IPS-20b (cell line): ENCODE measurements around the gene EP300.
A peak's percentile ranks its signal among the peaks of the same experiment; 100 is the strongest.

Experiments
- H3K27ac ChIP-seq: one replicate; pipeline ENCODE4 v1.5.1; 2013; ENCODE audit warnings: low read length
- H3K27me3 ChIP-seq: 2 replicates; pipeline ENCODE4 v1.6.1; 2013; ENCODE audit warnings: mild to moderate bottlenecking, low read length, inconsistent platforms; ENCODE audit not compliant: insufficient read depth
- H3K36me3 ChIP-seq: 2 replicates; pipeline ENCODE4 v1.6.1; 2013; ENCODE audit warnings: low read depth, mild to moderate bottlenecking, inconsistent platforms, low read length, moderate library complexity; ENCODE audit not compliant: insufficient read depth
- H3K4me1 ChIP-seq: 2 replicates; pipeline ENCODE4 v1.6.1; 2013; ENCODE audit warnings: mild to moderate bottlenecking, control low read depth, inconsistent platforms, low read length, moderate library complexity; ENCODE audit not compliant: insufficient read depth
- H3K4me3 ChIP-seq: 2 replicates; pipeline ENCODE4 v1.5.1; 2013; ENCODE audit warnings: mild to moderate bottlenecking, low read length, inconsistent platforms
- H3K9ac ChIP-seq: 2 replicates; pipeline ENCODE4 v1.6.1; 2013; ENCODE audit warnings: low read depth, mild to moderate bottlenecking, inconsistent platforms, low read length, moderate library complexity
- H3K9me3 ChIP-seq: 2 replicates; pipeline ENCODE4 v1.6.1; 2013; ENCODE audit warnings: mild to moderate bottlenecking, low read depth, low read length, inconsistent platforms; ENCODE audit not compliant: insufficient read depth

The EP300 gene

DNA sequence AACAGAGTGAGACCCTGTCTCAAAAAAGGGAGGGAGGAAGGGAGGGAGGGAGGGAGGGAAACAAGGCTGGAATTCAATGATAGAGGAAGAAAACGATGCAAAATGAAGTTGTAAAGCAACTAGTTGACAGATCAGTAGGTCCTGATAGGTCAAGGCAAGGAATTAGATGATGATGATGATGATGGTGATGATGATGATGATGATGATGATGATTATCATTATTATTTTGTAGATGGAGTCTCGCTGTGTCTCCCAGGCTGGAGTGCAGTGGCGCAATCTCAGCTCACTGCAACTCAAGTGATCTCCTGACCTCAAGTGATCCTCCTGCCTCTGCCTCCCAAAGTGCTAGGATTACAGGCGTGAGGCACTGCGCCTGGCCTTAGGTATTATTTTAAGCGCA is 101.4 kb downstream of the EP300 start:
- Histone ChIP-seq H3K27ac (no peak overlapping the region), H3K36me3 (no peaks in the 10 kb centered on the region), H3K27me3 (peaks cover 27% of the 10 kb centered on the region), H3K9me3 (no peaks in the 10 kb centered on the region), H3K4me3 (no peak overlapping the region), H3K4me1 (no peaks in the 10 kb centered on the region; the same call in 1 of the 2 replicates), H3K9ac (no peak overlapping the region)

DNA sequence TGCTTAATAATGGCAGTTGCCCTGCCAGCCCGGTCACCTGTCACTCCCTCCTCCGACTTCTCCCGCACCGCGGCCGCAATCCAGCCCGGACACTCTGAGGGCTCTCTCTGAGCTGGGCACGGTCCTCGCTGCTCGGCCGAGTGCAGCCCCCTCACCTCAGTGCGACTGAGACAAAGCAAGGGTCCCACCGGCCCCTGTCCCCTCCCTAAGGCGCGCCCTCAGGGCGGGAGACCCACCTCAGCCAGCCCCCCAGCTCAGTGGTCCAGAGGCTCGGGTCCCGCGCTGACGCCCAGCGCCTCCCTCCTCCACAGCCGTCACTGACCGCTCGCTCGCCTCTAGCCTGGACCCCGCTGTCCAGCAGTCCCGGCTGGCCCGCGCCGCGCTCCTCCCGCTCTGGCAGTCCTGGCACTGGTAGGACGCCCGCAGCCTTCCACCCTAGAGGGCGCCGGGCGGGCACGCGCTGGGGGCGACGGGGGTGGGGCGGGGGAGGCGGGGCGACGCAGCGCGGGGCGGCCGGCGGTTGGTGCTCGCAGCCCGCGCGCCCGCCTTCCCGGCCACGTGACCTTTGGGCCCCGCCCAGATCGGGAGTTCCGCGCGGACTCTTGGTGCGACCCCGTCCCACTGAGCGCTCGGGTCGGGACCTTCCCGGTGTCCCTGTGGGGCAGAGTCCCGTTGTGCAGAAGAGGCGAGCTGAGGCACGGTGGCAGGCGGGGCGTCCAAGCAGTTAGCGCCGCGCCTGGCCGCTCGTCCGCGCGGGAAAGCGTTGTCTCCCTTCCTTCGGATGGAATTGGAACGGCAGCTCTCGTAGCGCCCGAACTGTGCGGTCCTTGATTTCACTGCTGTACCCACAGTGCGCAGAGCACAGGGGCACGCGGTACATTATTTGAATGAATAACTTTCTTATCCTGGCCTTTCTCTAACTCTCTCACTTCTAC is 104.9 kb downstream of the EP300 start:
- no peak overlapping the region; the same call in 1 of the 2 replicates for H3K9ac ChIP-seq
- peak overlapping the region; percentile 79 for H3K4me3 ChIP-seq
- no peaks in the 10 kb centered on the region; the same call in 1 of the 2 replicates for H3K4me1 ChIP-seq
- no peaks in the 10 kb centered on the region for H3K9me3 ChIP-seq
- no peaks in the 10 kb centered on the region for H3K36me3 ChIP-seq
- H3K27me3 ChIP-seq: peaks cover 46% of the 10 kb centered on the region
- H3K27ac ChIP-seq: no peak overlapping the region

DNA sequence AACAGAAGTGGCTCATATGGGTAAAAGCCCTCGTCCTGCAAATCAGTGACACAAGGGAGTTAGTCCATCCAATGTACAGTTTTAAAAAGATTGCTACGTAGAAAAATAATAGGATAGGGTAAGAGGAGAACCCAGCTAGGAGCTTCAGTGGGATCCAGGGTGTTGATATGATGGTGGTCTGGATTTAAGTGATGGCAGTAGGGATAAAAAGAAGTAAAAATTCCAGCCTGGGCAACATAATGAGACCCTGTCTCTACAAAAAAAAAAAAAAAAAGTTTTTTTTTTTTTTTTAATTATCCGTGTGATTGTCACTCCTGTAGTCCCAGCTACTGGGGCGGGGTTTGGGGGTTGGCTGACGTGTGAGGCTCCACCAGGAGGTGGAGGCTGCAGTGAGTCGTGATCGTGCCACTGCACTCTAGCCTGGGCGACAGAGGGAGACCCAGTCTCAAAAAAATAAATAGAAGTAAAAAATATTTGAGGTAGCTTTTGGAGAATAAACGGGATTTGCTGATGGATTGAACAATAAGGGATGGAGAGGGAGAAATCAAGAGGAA is 105.7 kb downstream of the EP300 start:
- no peaks in the 10 kb centered on the region for H3K36me3 ChIP-seq
- peaks cover 46% of the 10 kb centered on the region for H3K27me3 ChIP-seq
- no peak overlapping the region for H3K27ac ChIP-seq
- no peaks in the 10 kb centered on the region; the same call in 1 of the 2 replicates for H3K4me1 ChIP-seq
- peak overlapping the region; percentile 79 for H3K4me3 ChIP-seq
- H3K9ac ChIP-seq: no peak overlapping the region
- no peaks in the 10 kb centered on the region for H3K9me3 ChIP-seq

DNA sequence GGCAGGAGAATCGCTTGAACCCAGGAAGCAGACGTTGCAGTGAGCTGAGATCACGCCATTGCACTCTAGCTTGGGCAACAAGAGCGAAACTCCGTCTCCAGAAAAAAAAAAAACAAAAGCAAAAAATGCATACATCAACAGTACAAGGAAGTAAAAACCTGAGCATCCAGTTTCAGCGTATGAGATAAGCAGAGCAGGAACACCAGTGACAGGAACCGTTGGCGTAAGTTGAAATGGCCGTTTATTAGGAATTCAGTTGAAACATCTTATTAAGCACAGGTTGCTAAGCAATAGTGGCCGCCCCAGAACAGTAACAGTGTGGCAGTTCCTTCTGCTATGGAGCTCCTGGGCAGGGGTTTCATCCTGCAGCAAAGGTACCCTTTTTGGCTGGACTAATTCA is 108.7 kb downstream of the EP300 start:
- H3K27ac ChIP-seq: no peak overlapping the region
- no peak overlapping the region for H3K4me3 ChIP-seq
- H3K27me3 ChIP-seq: peaks cover 43% of the 10 kb centered on the region
- no peaks in the 10 kb centered on the region for H3K9me3 ChIP-seq
- H3K36me3 ChIP-seq: no peaks in the 10 kb centered on the region
- H3K4me1 ChIP-seq: peaks cover 2% of the 10 kb centered on the region; the same call in 1 of the 2 replicates
- no peak overlapping the region for H3K9ac ChIP-seq

DNA sequence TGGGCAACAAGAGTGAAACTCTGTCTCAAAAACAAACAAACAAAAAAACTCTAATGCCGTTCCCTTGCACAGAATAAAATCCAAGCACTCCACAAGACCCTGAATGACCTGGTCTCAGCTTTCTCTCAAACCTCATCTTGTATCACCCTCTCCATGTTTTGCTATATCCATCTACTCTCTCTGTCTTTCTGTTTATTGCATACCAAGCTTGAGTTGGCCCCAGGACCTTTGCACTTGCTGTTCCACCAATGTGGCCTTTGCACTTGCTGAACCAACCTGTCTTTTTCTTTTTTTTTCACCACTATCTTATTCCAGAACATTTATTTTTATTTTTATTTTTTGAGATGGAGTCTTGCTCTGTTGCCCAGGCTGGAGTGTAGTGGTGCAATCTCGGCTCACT is 110.7 kb downstream of the EP300 start:
- Histone ChIP-seq H3K27me3 (peaks cover 26% of the 10 kb centered on the region), H3K36me3 (no peaks in the 10 kb centered on the region), H3K9ac (no peak overlapping the region), H3K27ac (no peak overlapping the region), H3K4me1 (peaks cover 2% of the 10 kb centered on the region; the same call in 1 of the 2 replicates), H3K9me3 (no peaks in the 10 kb centered on the region), H3K4me3 (no peak overlapping the region)

DNA sequence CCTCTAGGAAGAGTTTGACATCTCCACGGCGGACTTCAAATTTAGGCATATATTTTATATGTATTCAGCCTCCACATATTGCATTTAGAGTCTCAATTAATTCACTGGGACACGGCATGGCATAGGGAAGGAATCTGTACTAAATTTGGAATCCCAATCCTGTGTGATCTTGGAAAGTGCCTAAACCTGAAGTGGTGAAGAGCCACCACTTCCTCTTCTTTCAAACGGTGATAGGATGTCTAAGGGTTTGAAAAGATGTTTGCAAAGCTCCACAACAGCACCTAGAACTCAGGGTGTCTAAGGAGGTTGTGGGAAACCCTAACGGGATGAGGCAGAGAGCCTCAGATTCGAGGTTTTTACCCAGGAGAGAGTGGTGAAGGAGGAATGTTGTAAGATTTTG is 111.7 kb downstream of the EP300 start:
- H3K27ac ChIP-seq: no peak overlapping the region
- H3K27me3 ChIP-seq: peaks cover 17% of the 10 kb centered on the region
- H3K4me3 ChIP-seq: no peak overlapping the region
- H3K9ac ChIP-seq: no peak overlapping the region
- H3K36me3 ChIP-seq: no peaks in the 10 kb centered on the region
- H3K4me1 ChIP-seq: 0 out of 2 replicates have a peak, but pooled peaks cover 2% of the 10 kb centered on the region
- H3K9me3 ChIP-seq: no peaks in the 10 kb centered on the region

- peak within 1 kb of the TSS; percentile 83 for H3K27ac ChIP-seq
- peaks cover 8% of the 10 kb centered on the region for H3K36me3 ChIP-seq
- H3K4me1 ChIP-seq: 0 out of 2 replicates have a peak, but pooled peaks cover 2% of the 10 kb centered on the region
- peaks cover 5% of the 10 kb centered on the region for H3K27me3 ChIP-seq
- H3K9ac ChIP-seq: peak within 1 kb of the TSS; percentile 95
- peak within 1 kb of the TSS; percentile 84 for H3K4me3 ChIP-seq
- no peaks in the 10 kb centered on the region for H3K9me3 ChIP-seq
These were observed 112.9 kb downstream of the EP300 start, which contains the start of gene L3MBTL2 for GRCh38 chr22:41204992-41205900. L3MBTL2 (plus strand) TSS chr22:41205312; CDS start chr22:41205363, 51 bp downstream.

GRCh38 chr22:41206719-41207118 is 114.3 kb downstream of the EP300 start:
- no peak overlapping the region for H3K27ac ChIP-seq
- H3K4me3 ChIP-seq: no peak overlapping the region

GRCh38 chr22:41215409-41215808 is 123.0 kb downstream of the EP300 start:
- peaks cover 60% of the 10 kb centered on the region for H3K36me3 ChIP-seq
- H3K9ac ChIP-seq: no peak overlapping the region
- no peak overlapping the region for H3K27ac ChIP-seq
- no peaks in the 10 kb centered on the region for H3K27me3 ChIP-seq
- H3K4me3 ChIP-seq: no peak overlapping the region
- no peaks in the 10 kb centered on the region for H3K9me3 ChIP-seq
- peaks cover 11% of the 10 kb centered on the region; the same call in 1 of the 2 replicates for H3K4me1 ChIP-seq

More at GRCh38 chr22:41206719-41207118, 114.3 kb downstream of the EP300 start:
- H3K36me3 ChIP-seq: peaks cover 15% of the 10 kb centered on the region
- 0 out of 2 replicates have a peak, but pooled peaks cover 2% of the 10 kb centered on the region for H3K4me1 ChIP-seq
- no peak overlapping the region for H3K9ac ChIP-seq
- no peaks in the 10 kb centered on the region for H3K27me3 ChIP-seq
- no peaks in the 10 kb centered on the region for H3K9me3 ChIP-seq

DNA sequence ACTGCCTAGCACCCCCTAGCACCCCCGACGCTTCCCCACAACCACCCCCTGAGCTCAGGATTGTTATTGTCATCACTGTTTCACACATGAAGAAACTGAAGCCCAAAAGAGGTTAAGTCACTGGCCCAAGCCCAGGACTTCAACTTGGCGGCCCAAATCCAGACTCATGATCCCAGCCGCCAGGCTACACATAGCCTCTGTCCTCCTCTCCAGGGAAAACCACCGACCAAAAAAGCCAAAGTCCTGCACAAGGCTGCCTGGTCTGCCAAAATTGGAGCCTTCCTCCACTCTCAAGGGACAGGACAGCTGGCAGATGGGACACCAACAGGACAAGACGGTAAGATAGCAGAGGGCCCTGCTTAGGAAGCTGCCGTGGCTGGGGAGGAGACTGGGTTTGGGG is 123.5 kb downstream of the EP300 start:
- no peak overlapping the region for H3K27ac ChIP-seq
- peaks cover 60% of the 10 kb centered on the region for H3K36me3 ChIP-seq
- H3K9ac ChIP-seq: no peak overlapping the region
- no peak overlapping the region for H3K4me3 ChIP-seq
- H3K4me1 ChIP-seq: peaks cover 11% of the 10 kb centered on the region; the same call in 1 of the 2 replicates
- H3K9me3 ChIP-seq: no peaks in the 10 kb centered on the region
- no peaks in the 10 kb centered on the region for H3K27me3 ChIP-seq

GRCh38 chr22:41216984-41217383 is 124.6 kb downstream of the EP300 start:
- Histone ChIP-seq H3K9ac (peak overlapping the region; percentile 1; the same call in 1 of the 2 replicates), H3K4me3 (no peak overlapping the region), H3K4me1 (peaks cover 11% of the 10 kb centered on the region; the same call in 1 of the 2 replicates), H3K9me3 (no peaks in the 10 kb centered on the region), H3K27me3 (no peaks in the 10 kb centered on the region), H3K36me3 (peaks cover 63% of the 10 kb centered on the region), H3K27ac (peak overlapping the region; percentile 33)
